ENCODE data around the gene TTC32.
A peak's percentile ranks its signal among the peaks of the same experiment; 100 is the strongest.
"Not testable (repeated sequence)": the region's sequence is repeated elsewhere in the genome, so short reads cannot be mapped to it uniquely, and the experiment has no call there.

Gene TTC32

GRCh38 chr2:19901442-19902215 is at the start of gene TTC32:
TTC32 (minus strand) TSS chr2:19901983; CDS start chr2:19901854, 129 bp downstream.
- DNase-seq: peak; percentile 93 to 94

DNA sequence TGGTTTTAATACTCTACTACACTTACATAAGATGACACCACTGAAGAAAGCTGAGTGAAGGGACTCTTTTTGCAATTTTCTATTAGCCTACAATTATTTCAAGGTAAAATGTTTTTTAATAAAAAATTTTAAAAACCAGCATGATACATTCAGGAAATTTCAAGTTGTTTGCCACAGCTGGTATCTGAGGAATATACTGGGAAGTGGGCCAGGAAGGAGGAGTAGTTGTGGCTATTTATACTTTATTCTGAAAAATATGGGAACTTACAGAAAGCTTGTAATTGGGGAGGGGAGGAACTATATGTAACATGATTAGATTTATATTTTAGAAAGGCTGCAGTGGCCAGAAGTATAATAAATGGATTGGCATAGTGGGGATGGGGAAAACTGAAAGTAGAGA is 47.3 kb upstream of the TTC32 start:
- DNase-seq: no peak

DNA sequence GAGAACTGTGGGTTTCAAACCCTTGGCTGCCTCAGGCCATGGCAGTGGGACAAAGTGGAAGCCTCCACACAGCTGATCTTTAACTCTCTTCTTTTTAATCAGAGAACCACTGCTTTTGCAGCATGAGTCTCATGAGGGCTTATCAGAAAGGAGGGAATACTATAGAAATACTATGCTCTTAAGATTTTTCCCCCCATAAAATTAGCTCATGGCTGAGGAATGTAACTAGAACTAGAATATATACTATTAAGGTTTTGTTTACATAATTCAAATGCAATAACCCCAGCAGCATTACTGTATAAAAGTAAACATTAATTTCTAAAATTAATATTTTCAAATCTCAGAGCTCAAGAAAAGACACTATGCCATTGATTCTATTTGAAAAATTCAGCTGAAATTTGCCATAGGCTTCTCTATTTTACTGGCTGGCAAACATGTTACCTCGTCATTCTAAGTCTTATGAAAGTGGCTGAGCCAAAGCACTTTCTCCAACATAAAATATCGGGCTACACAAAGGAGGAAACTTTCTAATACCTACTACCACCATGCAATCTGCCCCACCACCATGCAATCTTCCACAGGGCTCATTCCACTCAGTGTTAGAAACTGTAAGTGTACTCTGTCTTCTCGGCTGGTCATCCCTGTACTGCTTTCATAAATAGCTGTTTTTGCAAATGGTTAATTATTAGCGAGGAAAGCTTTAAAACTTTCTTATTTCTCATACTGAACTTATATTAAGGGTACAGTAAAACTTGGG is 45.6 kb upstream of the TTC32 start:
- DNase-seq: no peak

GRCh38 chr2:19944205-19944845 is 42.5 kb upstream of the TTC32 start:
- DNase-seq: no peak

GRCh38 chr2:19943189-19943588 is 41.4 kb upstream of the TTC32 start:
- DNase-seq: no peak

DNA sequence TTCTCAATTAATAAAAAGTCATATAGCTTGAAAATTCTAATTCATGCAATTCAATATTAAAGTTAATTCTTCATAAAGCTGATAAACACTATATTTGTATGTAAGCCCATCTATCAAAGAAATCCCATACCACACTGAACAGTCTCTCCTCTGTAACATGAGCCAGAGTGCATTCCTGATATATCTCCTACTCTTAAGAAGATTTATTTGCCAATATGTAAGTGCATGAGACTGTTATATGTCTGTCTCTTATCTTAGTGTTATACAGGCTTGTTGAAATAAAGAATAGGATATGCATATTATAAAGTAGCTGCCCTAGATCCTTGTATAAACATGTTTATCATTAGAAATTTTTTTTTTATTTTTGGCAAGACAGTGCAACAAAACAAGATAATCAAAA is 40.4 kb upstream of the TTC32 start:
- DNase-seq: no peak

DNA sequence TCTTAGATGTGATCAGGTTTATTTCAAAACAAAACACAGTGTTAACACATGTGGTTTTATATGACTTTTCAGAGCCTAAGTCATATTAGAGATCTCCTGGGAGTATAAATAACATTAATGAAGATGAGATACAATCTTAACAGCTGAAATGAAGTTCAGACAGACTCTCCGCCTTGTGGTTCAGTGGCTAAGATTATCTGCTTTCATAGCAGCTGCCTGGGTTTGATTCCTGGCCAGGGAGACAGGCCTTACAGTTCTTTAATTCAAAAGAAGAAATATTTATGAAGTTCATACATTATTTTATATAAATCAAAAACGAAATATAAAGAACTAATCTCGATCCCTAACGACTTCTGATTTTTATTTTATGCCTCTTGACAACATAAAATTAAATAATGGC is 35.2 kb upstream of the TTC32 start:
- no peak for DNase-seq

DNA sequence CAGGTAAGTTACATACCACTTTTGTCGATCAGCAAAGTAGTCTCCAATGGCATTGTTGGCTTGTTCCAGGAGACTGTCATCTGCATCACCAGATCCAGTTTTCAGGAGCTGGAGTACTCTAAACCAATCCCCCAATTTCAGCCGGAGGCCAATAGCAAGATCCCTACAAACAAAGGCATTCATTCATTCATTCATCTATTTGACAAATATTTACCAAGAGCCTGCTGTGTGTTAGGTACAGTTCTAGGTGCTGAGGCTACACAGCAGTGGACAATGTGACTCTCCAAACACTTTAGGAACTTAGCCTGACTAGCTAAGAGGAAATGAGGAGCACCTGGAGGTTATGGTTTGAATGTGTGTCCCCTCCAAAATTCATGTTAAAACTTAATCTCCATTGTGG is 34.4 kb upstream of the TTC32 start:
- no peak for DNase-seq

DNA sequence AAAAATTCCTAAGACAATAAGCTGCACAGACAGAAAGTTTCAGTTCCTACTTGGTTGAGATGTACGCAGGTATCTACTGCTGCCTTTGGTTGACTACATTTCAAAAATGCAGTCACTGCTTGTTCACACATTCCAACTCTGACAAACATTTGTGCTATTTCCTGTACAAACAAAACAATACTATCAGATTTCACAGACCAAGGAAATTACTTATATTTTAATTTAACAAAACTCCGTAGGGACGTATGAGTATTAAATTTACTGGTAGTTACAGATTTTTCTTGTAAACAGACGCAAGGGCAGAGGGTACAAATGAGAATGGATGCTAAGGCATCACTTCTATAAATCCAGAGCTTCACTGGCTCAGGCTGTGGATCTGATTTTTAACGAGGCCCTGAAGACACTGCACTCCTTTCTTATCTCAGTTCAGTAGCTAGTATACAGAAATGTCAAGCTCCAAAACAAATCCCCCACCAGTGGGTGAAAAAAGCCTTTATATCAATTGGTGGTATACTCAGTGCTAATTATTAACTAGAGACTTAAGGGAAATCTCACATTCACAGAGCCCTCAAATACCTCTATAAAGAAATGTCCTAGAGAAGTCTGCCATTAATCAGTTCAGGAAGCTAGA is 31.7 kb upstream of the TTC32 start:
- no peak for DNase-seq

- no peak for DNase-seq
Measured at GRCh38 chr2:19932928-19933327, 31.1 kb upstream of the TTC32 start.

DNA sequence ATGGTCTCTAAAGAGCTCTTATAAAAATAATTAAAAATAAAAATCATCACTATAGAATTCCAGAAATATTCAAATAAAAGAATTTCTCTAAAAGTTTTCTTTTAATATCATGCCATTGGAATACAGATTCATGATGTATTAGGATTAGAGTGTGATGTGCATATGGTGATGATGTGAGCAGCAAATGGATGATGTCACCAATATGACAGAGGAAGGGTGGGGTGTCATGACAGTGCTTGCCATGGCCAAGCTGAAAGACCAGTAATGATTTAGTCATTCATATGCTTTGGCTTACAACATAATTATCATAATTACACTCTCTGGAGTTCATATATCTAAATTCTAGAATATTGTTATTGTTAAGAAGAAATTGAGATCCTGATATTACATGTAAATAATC is 27.4 kb upstream of the TTC32 start:
- DNase-seq: no peak

DNA sequence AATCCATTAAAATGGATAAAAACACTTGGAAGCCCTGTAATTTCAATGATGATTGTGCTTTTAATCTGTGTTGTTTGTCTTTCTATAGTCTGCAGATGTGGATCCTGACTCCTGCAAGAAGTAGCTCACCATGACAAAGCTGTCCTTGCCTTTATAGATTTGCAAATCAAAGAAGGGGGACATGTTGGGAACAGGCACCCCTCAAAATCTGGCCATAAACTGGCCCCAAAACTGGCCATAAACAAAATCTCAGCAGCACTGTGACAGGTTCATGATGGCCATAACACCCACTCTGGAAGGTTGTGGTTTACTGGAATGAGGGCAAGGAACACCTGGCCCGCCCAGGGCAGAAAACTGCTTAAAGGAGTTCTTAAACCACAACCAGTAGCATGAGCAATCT is 26.0 kb upstream of the TTC32 start:
- not testable (repeated sequence) for DNase-seq

DNA sequence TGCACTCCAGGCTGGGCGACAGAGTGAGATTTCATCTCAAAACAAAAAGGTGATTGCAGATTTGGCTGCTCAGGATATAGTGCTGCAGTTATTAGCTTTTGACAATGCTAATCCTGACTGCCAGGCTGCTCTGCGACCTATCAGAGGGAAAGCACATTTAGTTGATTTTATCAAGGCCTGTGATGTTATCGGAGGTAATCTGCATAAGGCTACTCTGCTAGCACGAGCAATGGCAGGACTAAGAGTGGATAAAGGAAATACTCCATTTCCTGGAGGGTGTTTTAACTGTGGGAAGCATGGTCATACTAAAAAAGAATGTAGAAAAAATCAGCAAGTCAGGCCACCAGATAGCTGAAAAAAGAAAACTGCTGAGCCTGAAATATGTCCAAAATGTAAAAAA is 22.7 kb upstream of the TTC32 start:
- not testable (repeated sequence) for DNase-seq

- not testable (repeated sequence) for DNase-seq
Measured at GRCh38 chr2:19922188-19922587, 20.4 kb upstream of the TTC32 start.

GRCh38 chr2:19916385-19916950 is 14.7 kb upstream of the TTC32 start:
- no peak for DNase-seq

DNA sequence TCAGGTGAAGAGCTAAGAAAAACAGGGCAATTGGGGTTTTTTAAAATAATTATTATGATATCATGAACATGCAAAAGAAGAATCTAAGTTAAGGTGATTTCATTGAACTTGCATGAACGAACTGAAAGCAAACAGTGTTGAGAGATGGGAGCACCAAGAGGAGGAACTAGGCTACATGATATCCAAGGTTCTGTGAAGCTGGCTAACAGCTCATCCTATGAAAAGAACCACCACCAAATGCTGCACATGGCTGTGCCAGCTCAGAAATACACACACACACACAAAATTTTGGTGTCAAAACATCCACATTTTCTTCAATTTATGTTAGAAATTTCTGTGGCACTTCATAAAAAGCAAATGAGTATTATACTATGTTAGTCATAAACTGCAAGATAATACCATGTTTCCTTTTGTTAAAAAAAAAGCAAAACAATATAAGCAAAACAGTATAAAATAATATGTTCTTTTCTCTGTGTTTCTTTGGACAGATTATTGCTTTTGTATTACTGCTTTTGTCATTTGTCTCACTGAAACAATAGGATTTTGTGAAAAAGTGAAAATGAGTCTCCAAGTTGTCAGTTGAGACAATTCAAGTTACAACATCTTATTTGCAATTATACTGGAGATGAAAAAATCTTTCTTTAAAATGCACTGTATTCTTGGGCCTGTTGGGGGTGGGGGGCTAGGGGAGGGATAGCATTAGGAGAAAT is 12.6 kb upstream of the TTC32 start:
- DNase-seq: no peak

GRCh38 chr2:19911808-19912509 is 10.2 kb upstream of the TTC32 start:
- DNase-seq: no peak

DNA sequence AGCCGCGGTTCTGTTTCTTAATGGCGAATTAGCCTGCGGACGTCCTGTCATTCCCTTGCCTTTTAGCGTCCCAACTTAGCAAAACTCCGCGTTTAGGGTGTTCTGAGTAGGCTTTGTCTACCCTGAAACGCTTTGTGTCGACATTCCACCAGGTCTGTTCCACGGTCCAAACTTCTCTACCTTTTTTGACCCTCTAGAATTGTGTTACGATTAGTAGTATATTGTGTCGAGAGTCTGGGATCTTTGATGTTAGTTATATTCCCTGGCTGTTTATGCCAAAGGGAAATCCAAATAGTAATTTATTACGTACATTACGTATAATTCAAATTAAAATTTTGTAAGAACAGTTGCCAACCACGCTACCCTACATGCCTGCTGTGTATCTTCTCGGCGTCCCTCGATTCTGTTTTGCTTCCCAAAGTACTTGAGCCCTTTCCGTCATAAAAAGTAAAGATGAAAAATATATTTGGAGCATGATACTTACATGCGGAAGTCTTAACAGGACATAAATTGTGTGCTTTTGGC is 495 bp upstream of the TTC32 start:
- no peak for DNase-seq

DNA sequence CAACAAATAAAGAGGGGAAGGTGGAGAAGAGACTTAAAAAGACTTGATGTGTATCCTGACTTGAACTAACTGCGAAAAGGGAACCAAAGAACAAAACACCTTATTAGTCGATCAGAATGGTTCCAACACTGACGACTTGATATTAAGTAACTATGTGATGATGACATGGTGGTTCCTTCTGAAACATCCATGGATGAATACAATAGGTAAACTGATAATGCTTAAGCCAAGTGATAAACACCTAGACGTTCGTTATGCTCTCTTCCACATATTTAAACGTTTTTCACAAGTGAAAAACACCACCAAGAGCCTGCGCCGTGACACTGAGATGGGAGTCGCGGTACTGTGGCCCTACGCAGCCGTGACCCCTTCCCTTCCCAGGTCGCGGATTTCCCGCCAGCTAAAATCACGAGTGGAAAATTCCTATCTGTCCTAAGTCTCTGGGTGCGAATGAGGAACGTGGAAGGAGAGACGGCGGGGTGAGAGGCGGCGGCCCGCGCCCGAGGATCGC is 797 bp downstream of the TTC32 start:
- no peak for DNase-seq

DNA sequence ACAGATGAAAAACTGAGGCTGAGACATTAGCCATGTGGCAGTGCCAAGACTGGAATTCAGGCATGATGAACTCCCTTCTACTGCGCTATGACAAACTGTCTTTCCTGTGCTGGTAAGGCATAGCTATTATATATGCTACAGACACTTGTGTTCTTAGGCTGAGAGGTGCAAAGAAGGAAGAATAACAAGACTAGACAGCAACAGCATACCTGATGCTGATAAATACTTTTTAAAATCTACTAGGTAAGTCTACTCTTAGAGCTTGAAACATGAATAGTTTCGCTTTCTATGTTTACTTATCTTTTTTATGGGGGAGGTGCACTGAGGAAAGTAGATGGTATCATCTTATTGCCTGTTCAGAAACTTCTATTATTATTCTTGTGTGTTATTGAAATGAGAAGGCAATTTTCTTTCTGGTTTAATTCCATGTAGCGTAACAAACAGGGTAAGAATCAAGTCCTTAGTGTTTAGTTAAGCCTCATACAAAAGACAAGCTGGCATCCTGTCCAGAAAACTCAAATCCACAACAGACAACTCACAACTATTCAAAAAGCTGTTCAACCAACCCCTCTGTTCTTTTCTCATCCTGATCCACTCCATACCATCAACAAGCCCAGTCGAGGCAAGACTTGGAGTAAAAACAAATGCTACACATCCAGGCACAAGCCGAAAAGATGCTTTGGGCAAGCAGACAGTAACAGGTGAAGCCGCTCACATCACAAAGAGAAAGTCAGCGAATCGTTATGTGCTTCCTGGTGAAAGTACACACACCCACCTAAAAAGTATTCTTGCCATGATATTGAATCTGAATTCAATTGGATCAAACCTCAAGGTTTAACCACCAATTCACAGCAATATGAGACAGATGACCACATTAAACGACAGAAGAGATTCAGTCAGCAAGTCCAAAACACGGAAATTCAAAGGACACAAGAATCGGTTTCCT is 1.5 kb downstream of the TTC32 start:
- peak; percentile 11 to 15 for DNase-seq
